ENCODE measurements around the gene SH2B2.

The SH2B2 gene

DNA sequence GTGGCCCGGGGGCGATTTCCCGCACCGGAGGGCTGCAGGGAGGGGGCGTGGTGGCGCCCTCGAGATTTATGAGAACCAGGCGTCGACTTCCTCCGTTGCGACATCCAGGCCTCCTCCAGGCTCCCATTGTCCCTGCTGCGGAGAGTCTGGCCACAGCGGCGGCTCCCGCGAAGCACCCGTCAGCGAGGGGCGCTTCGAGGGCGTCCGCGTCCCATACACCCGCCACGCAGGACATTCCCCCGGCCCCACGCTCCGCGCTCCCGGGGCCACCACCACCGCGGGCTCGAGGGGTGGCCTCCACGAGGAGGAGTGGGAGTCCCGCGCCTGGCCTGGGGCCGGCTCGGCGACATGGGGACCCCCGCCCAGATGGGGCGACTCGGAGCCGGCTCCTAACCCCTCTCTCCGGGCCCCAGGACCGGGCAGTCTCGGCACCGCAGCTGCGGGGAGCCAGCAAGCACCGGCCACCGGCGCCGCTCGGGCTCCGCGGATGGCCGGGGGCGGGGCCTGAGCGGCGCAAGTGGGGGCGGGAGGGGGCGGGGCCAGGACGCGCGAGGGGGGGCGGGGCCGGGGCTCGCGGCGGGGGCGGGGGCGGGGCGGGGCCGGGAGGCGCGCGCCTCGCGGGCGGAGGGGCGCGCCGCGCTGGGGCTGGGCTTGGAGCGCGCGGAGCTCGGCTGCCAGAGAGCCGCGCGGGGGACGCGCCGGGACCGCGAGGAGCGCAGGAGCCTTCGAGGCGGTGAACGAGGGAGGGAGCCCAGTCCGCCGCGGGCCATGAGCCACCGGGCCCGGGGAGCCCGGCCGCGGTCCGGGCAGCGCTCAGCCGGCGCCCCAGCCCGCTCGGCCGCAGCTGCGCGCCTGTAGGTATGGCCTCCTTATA is at the start of gene SH2B2:
TSS of gene SH2B2 (plus strand) at position 632 of the 874 bp plus-strand sequence. CDS start 13,683 bp downstream, outside the sequence.
- FAIRE-seq: no peak

GRCh38 chr7:102239206-102239820 is 47.4 kb upstream of the SH2B2 start:
- FAIRE-seq: no peak

- FAIRE-seq: no peak
Measured at GRCh38 chr7:102241431-102241830, 45.2 kb upstream of the SH2B2 start.

- no peak for FAIRE-seq
Measured at GRCh38 chr7:102244601-102245000, 42.1 kb upstream of the SH2B2 start.

DNA sequence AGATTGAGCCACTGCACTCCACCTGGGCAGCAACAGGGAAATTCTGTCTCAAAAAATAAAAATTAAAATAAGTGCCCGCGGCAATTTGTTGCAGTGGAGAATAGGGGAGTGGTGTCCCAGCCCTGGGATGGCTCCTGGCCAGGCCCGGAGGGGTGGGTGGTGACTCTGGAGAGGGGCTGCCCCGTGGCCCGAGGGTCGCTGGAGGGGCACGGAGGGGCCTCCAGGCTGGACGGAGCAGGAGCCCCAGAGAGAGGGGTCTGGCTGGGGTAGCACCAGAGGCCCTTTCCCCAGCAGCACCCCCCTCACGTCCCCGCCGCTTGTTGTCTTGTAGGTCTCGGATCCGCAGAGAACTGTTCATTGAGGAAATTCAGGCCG is 38.6 kb upstream of the SH2B2 start:
- FAIRE-seq: no peak

DNA sequence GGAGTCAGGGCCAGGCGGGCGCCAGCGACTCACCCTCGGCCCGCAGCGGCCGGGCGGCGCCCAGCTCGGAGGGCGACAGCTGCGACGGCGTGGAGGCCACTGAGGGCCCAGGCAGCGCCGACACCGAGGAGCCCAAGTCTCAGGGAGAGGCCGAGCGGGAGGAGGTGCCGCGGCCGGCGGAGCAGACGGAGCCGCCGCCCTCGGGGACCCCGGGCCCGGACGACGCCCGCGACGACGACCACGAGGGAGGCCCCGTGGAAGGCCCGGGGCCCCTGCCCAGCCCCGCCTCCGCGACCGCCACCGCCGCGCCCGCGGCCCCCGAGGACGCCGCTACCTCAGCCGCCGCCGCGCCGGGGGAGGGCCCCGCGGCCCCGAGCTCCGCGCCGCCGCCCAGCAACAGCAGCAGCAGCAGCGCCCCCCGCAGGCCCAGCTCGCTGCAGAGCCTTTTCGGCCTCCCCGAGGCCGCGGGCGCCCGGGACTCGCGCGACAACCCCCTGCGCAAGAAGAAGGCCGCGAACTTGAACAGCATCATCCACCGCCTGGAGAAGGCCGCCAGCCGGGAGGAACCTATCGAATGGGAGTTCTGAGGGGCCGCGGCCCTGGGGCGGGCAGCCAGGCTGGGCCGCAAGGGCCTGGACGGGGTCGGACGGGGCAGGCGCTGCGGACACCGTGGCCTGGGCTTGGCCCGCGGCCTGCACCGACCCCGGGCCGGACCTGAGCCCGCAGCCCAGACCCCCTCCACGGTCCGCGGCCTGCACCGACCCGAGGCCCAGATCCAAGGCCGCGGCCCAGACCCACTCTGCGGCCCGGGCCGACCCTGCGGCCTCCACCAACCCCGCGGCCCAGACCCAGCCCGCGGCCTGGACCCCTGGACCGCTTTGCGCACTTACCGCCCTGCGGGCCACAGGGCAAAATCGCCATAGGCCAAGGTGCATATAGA is 37.9 kb upstream of the SH2B2 start:
- no peak for FAIRE-seq

DNA sequence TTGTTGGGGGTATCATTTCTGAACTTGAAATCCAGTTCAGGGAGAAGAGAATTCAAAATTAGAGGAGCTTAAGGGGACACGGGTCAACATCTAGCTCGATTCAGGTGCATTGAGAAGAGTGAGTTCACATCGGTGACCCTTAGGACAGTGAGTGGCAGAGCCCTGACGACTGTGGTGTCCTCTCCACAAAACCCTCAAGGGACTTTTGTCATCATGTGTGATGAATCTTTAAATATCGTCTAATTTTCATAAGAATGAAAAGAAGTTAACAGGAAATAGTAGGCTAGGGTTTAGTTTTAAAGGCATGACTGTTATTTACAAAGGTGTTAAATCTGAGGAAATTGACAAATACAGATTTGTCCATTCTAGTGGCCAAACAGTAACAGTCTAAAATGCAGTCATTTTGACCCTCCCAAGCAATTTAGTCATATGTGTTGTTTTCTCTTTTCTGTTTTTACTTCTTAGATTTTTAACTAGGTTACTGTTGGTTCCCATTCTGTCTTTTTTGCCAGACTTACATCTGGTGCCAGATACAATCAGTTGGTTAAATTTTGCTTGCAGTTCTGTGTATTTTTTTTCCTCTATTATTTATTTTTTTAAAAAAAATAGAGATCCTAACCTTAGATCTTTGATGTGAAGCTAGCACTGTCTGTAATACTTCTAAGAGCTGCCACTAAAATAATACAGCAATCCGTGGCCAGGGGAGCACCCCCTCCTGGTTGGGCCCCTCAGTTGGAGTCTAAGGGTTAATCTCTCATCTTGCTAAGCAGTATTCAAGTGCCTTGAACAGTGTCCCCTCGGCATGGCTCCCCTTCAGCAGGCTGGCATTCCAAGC is 34.9 kb upstream of the SH2B2 start:
- FAIRE-seq: no peak

DNA sequence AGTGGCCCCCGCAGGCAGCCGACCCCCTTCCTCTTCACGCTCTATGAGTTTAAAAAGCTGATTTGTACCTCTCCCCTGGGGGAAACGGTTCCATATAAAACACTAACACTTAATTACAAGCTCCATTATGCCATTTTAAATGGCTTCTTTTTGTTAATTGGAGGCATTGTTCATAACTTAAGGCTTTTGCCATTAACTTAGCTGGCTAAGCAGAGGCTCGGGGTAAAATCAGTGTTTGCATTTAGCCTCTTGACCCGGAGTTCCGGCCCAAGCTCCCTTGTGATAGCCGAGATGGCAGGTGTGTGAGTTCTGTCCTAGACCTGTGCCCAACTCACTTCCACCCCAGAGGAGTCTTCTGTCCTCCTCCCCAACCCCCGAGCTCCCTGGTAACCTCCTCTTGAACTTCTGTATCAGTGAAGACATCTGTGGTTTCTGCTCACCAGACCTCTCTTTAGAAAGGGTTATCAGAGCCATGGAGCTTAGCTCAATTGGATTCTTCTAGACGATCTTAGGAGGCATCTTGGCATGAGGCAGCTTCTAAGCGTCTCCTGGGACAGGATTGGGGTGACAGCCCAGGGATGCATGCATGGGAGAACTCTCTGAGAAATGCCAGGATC is 34.2 kb upstream of the SH2B2 start:
- no peak for FAIRE-seq

DNA sequence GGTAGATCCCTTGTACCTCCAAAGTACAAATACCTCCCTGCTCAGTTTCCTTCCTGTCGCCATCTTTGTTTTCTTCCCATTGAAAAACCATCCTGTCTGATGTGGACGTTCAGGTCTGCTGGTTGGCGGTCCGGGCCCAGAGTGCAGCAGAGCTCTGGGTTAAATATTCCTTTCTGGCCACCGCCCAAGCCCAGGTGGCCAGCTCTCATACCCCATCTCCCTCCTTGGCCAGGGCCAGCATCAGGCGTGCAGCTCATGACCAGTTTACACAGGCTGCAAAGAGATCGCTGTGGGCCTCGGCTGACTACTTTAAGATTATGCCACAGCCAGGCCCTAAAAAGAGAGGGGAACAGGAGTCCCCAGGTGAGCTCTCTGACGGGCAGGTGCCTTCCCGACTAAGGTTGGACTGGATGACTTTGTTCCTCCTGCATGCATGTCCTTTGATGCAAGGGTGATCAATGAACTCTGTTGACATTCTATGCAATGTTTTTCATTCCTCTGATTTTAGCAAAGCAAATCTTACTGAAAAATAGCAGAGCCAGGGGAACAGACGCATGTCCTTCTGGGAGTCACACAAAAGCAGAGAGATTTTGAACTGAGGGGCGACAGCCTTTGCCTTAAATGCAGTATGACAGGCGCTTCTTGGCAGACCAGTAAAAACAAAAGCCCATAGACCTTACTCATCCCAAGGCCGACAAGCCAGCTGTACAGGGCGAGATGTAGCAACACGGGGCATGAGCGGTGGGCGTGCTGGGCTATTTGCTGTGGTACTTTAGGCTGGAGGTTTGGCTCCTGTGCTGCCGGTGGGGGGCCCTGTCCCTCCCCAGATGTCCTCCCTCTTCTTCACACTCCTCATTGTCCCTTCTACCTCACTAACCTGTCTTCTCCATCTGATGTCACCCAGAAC is 33.3 kb upstream of the SH2B2 start:
- FAIRE-seq: no peak

DNA sequence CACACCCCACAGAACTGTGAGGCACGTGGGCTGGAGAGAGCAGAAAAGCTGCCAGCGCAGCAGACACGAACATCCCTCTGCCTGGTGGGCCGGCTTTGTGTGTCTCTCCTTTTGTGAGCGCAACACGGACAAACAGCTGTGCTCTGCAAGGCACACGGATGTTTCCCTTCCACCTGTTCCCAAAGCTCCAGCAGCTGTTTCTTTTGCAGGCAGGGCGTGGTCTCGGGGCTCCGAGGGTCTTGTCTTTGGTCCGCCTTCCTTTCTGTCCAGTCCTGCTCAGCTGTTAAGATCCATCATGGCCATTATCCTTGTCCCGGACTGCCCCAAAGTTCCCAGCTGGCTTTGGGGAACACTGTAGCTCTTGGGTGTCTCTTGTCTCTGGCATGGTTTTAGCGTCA is 32.7 kb upstream of the SH2B2 start:
- FAIRE-seq: no peak

- no peak for FAIRE-seq
Measured at GRCh38 chr7:102254521-102254920, 32.1 kb upstream of the SH2B2 start.

GRCh38 chr7:102255501-102255900 is 31.2 kb upstream of the SH2B2 start:
- FAIRE-seq: no peak

DNA sequence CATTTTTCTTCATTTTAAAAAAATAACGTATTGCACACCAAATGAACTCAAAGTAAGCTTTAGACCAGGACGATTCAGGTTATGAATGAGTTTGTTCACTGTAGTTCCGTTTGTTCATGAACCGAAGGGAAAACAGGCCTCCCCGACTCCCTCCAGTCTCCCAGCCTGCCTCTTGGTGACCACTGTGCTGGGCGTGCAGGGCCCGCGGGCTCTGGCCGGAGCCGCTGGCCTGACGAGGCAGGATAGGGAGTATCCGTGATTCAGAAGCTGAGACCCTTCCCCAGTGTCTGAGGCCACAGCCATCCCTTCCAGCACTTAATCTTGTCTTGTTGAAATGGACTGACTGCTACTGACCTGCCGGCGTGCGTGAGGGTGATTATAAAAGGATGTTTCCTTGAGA is 30.8 kb upstream of the SH2B2 start:
- FAIRE-seq: no peak

GRCh38 chr7:102258073-102258748 is 28.5 kb upstream of the SH2B2 start:
- FAIRE-seq: no peak

- FAIRE-seq: no peak
Measured at GRCh38 chr7:102258749-102259107, 27.9 kb upstream of the SH2B2 start.

GRCh38 chr7:102260856-102261255 is 25.8 kb upstream of the SH2B2 start:
- FAIRE-seq: no peak

- no peak for FAIRE-seq
Measured at GRCh38 chr7:102261451-102261850, 25.2 kb upstream of the SH2B2 start.

- no peak for FAIRE-seq
Measured at GRCh38 chr7:102262546-102262945, 24.1 kb upstream of the SH2B2 start.

DNA sequence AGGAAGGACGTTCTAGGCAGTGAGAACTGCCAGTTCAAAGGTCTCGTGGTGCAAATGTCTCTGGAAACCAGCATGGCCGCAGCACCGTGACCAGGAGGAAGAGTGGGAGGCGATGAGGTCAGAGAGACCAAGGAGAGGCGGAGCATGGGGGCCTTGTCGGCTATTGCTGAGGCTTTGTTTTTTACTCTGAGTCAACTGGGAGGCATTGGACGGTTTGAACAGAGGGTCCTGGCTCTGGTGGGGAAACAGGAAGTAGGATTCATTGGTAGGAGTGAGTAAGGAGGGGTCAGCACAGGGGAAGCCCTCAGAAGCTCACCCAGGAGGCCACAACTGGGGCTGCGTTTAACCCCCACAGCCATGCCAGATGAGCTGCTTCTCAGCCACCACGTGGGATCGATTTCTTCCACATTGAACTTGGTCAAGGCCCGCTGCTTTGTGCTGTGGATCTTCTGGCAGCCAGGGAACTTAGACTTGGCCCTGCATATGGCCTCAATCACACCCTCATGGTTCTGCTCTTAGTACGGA is 22.2 kb upstream of the SH2B2 start:
- no peak for FAIRE-seq

DNA sequence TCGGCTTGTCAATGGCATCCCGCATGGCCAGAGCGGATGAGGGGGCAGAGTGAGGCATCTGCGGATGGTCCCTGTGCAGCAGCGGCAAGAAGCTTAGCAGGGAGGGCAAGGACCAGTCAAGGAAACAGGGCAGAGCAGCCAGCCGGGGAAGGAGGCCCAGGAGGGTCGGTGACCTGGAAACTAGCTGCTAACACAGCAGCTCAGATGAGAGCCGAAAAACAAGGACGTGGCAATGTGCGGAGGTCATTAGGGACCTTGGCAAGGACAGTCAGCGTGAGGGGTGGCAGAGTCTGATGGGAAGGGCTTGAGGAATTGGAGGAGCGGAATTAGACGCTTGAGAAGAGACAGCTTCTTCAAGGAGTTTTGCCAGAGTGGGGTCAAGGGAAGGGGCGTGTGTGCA is 20.1 kb upstream of the SH2B2 start:
- no peak for FAIRE-seq

All from colon (tissue), 2 donors.